ENCODE measurements around the gene SZT2. TPM values are rescaled to one million over a fixed set of nuclear protein-coding genes. Genes with fewer than 3 reads are reported as not detected.
"Not testable (repeated sequence)": the region's sequence is repeated elsewhere in the genome, so short reads cannot be mapped to it uniquely, and the experiment has no call there.

The SZT2 gene
- total RNA-seq, 3 donors from 2014 or later (not counting 1 experiment from before 2014, with no cell fraction given) = 103 to 128 (median 123) TPM

GRCh38 chr1:43495204-43495603, 105.5 kb downstream of the SZT2 start:
- Histone ChIP-seq H3K4me1 (ENCODE audit: control insufficient read depth, insufficient read depth, low read length) (no peaks in the 10 kb centered on the region), H3K36me3 (ENCODE audit: control insufficient read depth, insufficient read depth, low read length) (no peaks in the 10 kb centered on the region), H3K27me3 (ENCODE audit: control insufficient read depth, insufficient read depth, low read length) (no peaks in the 10 kb centered on the region), H3K4me3 (ENCODE audit: low read length) (no peak overlapping the region), H3K27ac (ENCODE audit: low read length) (no peak overlapping the region), H3K9me3 (ENCODE audit: control insufficient read depth, insufficient read depth, low read length) (no peaks in the 10 kb centered on the region)
- Mint-ChIP-seq H3K36me3 (peaks cover 1% of the 10 kb centered on the region), H3K9me3 (peaks cover 0 to 4% of the 10 kb centered on the region in 2 donors), H3K4me1 (no peaks in the 10 kb centered on the region), H3K27ac (no peak overlapping the region), H3K4me3 (no peak overlapping the region), H3K27me3 (ENCODE audit: low read depth in 2 of 2) (peaks cover 25 to 36% of the 10 kb centered on the region in 2 donors)
- TF ChIP-seq, protein P1, sequence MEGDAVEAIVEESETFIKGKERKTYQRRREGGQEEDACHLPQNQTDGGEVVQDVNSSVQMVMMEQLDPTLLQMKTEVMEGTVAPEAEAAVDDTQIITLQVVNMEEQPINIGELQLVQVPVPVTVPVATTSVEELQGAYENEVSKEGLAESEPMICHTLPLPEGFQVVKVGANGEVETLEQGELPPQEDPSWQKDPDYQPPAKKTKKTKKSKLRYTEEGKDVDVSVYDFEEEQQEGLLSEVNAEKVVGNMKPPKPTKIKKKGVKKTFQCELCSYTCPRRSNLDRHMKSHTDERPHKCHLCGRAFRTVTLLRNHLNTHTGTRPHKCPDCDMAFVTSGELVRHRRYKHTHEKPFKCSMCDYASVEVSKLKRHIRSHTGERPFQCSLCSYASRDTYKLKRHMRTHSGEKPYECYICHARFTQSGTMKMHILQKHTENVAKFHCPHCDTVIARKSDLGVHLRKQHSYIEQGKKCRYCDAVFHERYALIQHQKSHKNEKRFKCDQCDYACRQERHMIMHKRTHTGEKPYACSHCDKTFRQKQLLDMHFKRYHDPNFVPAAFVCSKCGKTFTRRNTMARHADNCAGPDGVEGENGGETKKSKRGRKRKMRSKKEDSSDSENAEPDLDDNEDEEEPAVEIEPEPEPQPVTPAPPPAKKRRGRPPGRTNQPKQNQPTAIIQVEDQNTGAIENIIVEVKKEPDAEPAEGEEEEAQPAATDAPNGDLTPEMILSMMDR (IDR thresholded peaks at IDR 0.05) = no peak
- DNase-seq (no peak), ATAC-seq (no peak)
- intact Hi-C loops (cut with micrococcal nuclease) = no loop called here
- WGBS (ENCODE audit: insufficient coverage) = 91% methylated on average over 7 of the region's 7 CpGs

GRCh38 chr1:43499898-43500297, 110.2 kb downstream of the SZT2 start:
- Histone ChIP-seq H3K27me3 (ENCODE audit: control insufficient read depth, insufficient read depth, low read length) (no peaks in the 10 kb centered on the region), H3K36me3 (ENCODE audit: control insufficient read depth, insufficient read depth, low read length) (no peaks in the 10 kb centered on the region), H3K4me3 (ENCODE audit: low read length) (no peak overlapping the region), H3K4me1 (ENCODE audit: control insufficient read depth, insufficient read depth, low read length) (no peaks in the 10 kb centered on the region), H3K27ac (ENCODE audit: low read length) (no peak overlapping the region), H3K9me3 (ENCODE audit: control insufficient read depth, insufficient read depth, low read length) (no peaks in the 10 kb centered on the region)
- DNase-seq = no peak
- TF ChIP-seq, protein P1 (IDR thresholded peaks at IDR 0.05) = no peak
- intact Hi-C loops (cut with micrococcal nuclease) = no loop called here
- peaks cover 15 to 23% of the 10 kb centered on the region in 2 donors for H3K27me3 Mint-ChIP-seq (ENCODE audit: low read depth in 2 of 2)
- WGBS (ENCODE audit: insufficient coverage) = 91% methylated on average over 6 of the region's 6 CpGs
- no peak for ATAC-seq
- no peak overlapping the region for H3K4me3 Mint-ChIP-seq
- no peaks in the 10 kb centered on the region for H3K36me3 Mint-ChIP-seq
- H3K9me3 Mint-ChIP-seq = no peaks in the 10 kb centered on the region
- H3K27ac Mint-ChIP-seq = no peak overlapping the region
- H3K4me1 Mint-ChIP-seq = no peaks in the 10 kb centered on the region

DNA sequence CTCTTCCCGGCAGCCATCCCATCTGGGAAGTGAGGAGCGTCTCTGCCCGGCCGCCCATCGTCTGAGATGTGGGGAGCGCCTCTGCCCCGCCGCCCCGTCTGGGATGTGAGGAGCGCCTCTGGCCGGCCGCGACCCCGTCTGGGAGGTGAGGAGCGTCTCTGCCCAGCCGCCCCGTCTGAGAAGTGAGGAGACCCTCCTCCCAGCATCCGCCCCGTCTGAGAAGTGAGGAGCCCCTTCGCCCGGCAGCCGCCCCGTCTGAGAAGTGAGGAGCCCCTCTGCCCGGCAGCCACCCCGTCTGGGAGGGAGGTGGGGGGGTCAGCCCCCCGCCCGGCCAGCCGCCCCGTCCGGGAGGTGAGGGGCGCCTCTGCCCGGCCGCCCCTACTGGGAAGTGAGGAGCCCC, 112.1 kb downstream of the SZT2 start:
- DNase-seq; H3K36me3 ChIP-seq (ENCODE audit: control insufficient read depth, insufficient read depth, low read length); H3K4me1 ChIP-seq (ENCODE audit: control insufficient read depth, insufficient read depth, low read length); H3K27me3 ChIP-seq (ENCODE audit: control insufficient read depth, insufficient read depth, low read length); H3K4me3 Mint-ChIP-seq; H3K27ac ChIP-seq (ENCODE audit: low read length); H3K9me3 ChIP-seq (ENCODE audit: control insufficient read depth, insufficient read depth, low read length); H3K4me1 Mint-ChIP-seq; ATAC-seq; H3K36me3 Mint-ChIP-seq; H3K4me3 ChIP-seq (ENCODE audit: low read length); H3K27ac Mint-ChIP-seq; H3K9me3 Mint-ChIP-seq; intact Hi-C loops (cut with micrococcal nuclease): not testable (repeated sequence)
- H3K27me3 Mint-ChIP-seq (ENCODE audit: low read depth in 2 of 2) = peaks cover 9 to 23% of the 10 kb centered on the region in 2 donors
- 99% methylated on average over 13 of the region's 33 CpGs for WGBS (ENCODE audit: insufficient coverage)

- Mint-ChIP-seq H3K4me3 (no peak overlapping the region), H3K9me3 (no peaks in the 10 kb centered on the region), H3K27ac (no peak overlapping the region), H3K27me3 (ENCODE audit: low read depth in 2 of 2) (peaks cover 9 to 14% of the 10 kb centered on the region in 2 donors), H3K36me3 (no peaks in the 10 kb centered on the region), H3K4me1 (no peaks in the 10 kb centered on the region)
- Histone ChIP-seq H3K27me3 (ENCODE audit: control insufficient read depth, insufficient read depth, low read length) (no peaks in the 10 kb centered on the region), H3K9me3 (ENCODE audit: control insufficient read depth, insufficient read depth, low read length) (no peaks in the 10 kb centered on the region), H3K4me1 (ENCODE audit: control insufficient read depth, insufficient read depth, low read length) (no peaks in the 10 kb centered on the region), H3K36me3 (ENCODE audit: control insufficient read depth, insufficient read depth, low read length) (no peaks in the 10 kb centered on the region), H3K4me3 (ENCODE audit: low read length) (no peak overlapping the region), H3K27ac (ENCODE audit: low read length) (no peak overlapping the region)
- ATAC-seq (no peak), DNase-seq (no peak)
- 91% methylated on average over 8 of the region's 8 CpGs for WGBS (ENCODE audit: insufficient coverage)
- intact Hi-C loops (cut with micrococcal nuclease) = no loop called here
- TF ChIP-seq, protein P1 (IDR thresholded peaks at IDR 0.05) = no peak
These were observed 113.8 kb downstream of the SZT2 start for GRCh38 chr1:43503534-43503933.

Other genes starting within 250 kb of the SZT2 start
- 10 to 100 TPM; 21.2 to 28.5 (median 23.6) TPM for gene EBNA1BP2, start 217.6 kb upstream of the SZT2 start, total RNA-seq
- gene CFAP57, start 217.6 kb upstream of the SZT2 start, total RNA-seq = under 1 TPM in 1 of 3 donors, not detected in 2; 0.19 TPM
- gene TMEM125, start 119.9 kb upstream of the SZT2 start, total RNA-seq = not detected
- gene C1orf210, start 104.3 kb upstream of the SZT2 start, total RNA-seq = not detected
- 10 to 100 TPM in 1 of 3 donors, 1 to 10 TPM in 2; 4.5 to 10.7 (median 6.7) TPM for gene TIE1, start 88.9 kb upstream of the SZT2 start, total RNA-seq
- gene MPL, start 52.1 kb upstream of the SZT2 start, total RNA-seq = 1 to 10 TPM in 1 of 3 donors, under 1 TPM in 2; 0.43 to 1.7 (median 0.48) TPM
- gene CDC20, start 30.9 kb upstream of the SZT2 start, total RNA-seq = 1 to 10 TPM in 1 of 3 donors, under 1 TPM in 2; 0.50 to 2.4 (median 0.96) TPM
- gene ELOVL1, start 21.9 kb upstream of the SZT2 start, total RNA-seq = 10 to 100 TPM; 53.2 to 73.0 (median 67.5) TPM
- gene MED8, start 99 bp upstream of the SZT2 start, total RNA-seq = 10 to 100 TPM; 17.8 to 26.8 (median 22.0) TPM
- gene HYI, start 64.0 kb downstream of the SZT2 start, total RNA-seq = 10 to 100 TPM in 1 of 3 donors, 1 to 10 TPM in 2; 7.0 to 14.2 (median 8.6) TPM
- 1 to 10 TPM in 1 of 3 donors, under 1 TPM in 1, not detected in 1; 0.12 to 1.9 TPM for gene PTPRF, start 141.0 kb downstream of the SZT2 start, total RNA-seq